Activated naive CD8-positive, alpha-beta T cell treated with anti-CD3 and anti-CD28 coated beads, Interleukin-2, amount 10 ng/mL, durations not matched to agents 7 days and 5 days (primary cell): Measurements from ENCODE around the gene NAA40. TPM values are rescaled to one million over a fixed set of nuclear protein-coding genes. Genes with fewer than 3 reads are reported as not detected.

Experiments
- ATAC-seq: fragments of 150-1000 bp; cut with Tn5 transposase; one replicate; pipeline ENCODE4 v1.10.0; 2021; ENCODE audit warnings: low read depth, moderate library complexity
- POLR2A ChIA-PET: fragments of 350-600 bp; sonication (Branson Sonifier 250); formaldehyde crosslinking; loops from one replicate; lab custom pipeline; 2021; ENCODE audit warnings: antibody characterized with exemption; lab: Charles Lee
- DNase-seq: peaks from one replicate; pipeline ENCODE4 v3.0.0; 2021
- H3K27ac Mint-ChIP-seq: one replicate; pipeline ENCODE4 v1.8.0; 2022; ENCODE audit warnings: mild to moderate bottlenecking, mixed read lengths
- H3K27me3 Mint-ChIP-seq: one replicate; pipeline ENCODE4 v1.8.0; 2022; ENCODE audit warnings: mild to moderate bottlenecking, moderate library complexity, mixed read lengths
- H3K36me3 Mint-ChIP-seq: one replicate; pipeline ENCODE4 v1.8.0; 2021; ENCODE audit warnings: mild to moderate bottlenecking, mixed read lengths
- H3K4me1 Mint-ChIP-seq: one replicate; pipeline ENCODE4 v1.8.0; 2021; ENCODE audit warnings: mixed read lengths
- H3K4me3 Mint-ChIP-seq: one replicate; pipeline ENCODE4 v1.8.0; 2022; ENCODE audit warnings: mild to moderate bottlenecking, moderate library complexity, mixed read lengths
- H3K9me3 Mint-ChIP-seq: one replicate; pipeline ENCODE4 v1.8.0; 2021; ENCODE audit warnings: mixed read lengths
- total RNA-seq, 2 experiments: library from RNA; stranded (reverse); gene quantifications; one replicate each; pipeline ENCODE4 v1.2.3, GENCODE V29; 2021

The NAA40 gene
- total RNA-seq, 2 experiments from 2014 or later = 39.1 to 39.7 TPM

- Mint-ChIP-seq H3K36me3 (peaks cover 10% of the 10 kb centered on the region), H3K27ac (peak overlapping the region; percentile 54), H3K9me3 (no peaks in the 10 kb centered on the region), H3K4me1 (peaks cover 2% of the 10 kb centered on the region), H3K27me3 (no peaks in the 10 kb centered on the region), H3K4me3 (no peak overlapping the region)
- POLR2A ChIA-PET = interaction anchor here (0.9 to 1.3 kb wide), 2 partner anchors 17 to 71 kb away, joined by 3 read pairs; no protein-coding TSS in a partner anchor
- DNase-seq (no peak), ATAC-seq (no peak)
These were observed 31.7 kb upstream of the NAA40 start for GRCh38 chr11:63907063-63907462.

GRCh38 chr11:63907808-63908530, 30.8 kb upstream of the NAA40 start:
- H3K27me3 Mint-ChIP-seq = no peaks in the 10 kb centered on the region
- no peaks in the 10 kb centered on the region for H3K9me3 Mint-ChIP-seq
- H3K4me3 Mint-ChIP-seq = no peak overlapping the region
- peaks cover 2% of the 10 kb centered on the region for H3K4me1 Mint-ChIP-seq
- peaks cover 10% of the 10 kb centered on the region for H3K36me3 Mint-ChIP-seq
- POLR2A ChIA-PET = interaction anchor here (0.5 to 1.3 kb wide), 2 partner anchors 72 to 403 kb away, joined by 3 to 4 read pairs; no protein-coding TSS in a partner anchor
- DNase-seq = no peak
- H3K27ac Mint-ChIP-seq = no peak overlapping the region
- no peak for ATAC-seq

DNA sequence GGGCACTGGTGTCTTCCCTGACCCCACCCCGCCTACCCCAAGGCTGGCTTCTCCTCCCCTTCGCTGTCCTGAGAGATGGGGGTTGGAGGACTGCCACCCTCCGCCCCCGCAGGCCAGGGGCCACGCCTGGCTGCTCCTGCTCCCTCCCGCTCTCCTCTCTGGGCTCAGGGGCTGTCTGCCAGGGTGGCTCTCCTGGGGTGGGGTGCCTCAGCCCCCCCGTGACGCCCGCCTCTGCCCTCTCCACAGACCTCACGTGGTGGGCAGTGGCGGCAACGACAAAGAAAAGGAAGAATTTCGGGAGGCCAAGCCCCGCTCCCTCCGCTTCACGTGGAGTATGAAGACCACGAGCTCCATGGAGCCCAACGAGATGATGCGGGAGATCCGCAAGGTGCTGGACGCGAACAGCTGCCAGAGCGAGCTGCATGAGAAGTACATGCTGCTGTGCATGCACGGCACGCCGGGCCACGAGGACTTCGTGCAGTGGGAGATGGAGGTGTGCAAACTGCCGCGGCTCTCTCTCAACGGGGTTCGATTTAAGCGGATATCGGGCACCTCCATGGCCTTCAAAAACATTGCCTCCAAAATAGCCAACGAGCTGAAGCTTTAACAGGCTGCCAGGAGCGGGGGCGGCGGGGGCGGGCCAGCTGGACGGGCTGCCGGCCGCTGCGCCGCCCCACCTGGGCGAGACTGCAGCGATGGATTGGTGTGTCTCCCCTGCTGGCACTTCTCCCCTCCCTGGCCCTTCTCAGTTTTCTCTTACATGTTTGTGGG, 30.0 kb upstream of the NAA40 start:
- POLR2A ChIA-PET = no interaction called here
- DNase-seq (no peak), ATAC-seq (no peak)
- H3K27me3 Mint-ChIP-seq = no peaks in the 10 kb centered on the region
- no peak overlapping the region for H3K27ac Mint-ChIP-seq
- no peak overlapping the region for H3K4me3 Mint-ChIP-seq
- peaks cover 2% of the 10 kb centered on the region for H3K4me1 Mint-ChIP-seq
- peaks cover 6% of the 10 kb centered on the region for H3K36me3 Mint-ChIP-seq
- H3K9me3 Mint-ChIP-seq = no peaks in the 10 kb centered on the region

DNA sequence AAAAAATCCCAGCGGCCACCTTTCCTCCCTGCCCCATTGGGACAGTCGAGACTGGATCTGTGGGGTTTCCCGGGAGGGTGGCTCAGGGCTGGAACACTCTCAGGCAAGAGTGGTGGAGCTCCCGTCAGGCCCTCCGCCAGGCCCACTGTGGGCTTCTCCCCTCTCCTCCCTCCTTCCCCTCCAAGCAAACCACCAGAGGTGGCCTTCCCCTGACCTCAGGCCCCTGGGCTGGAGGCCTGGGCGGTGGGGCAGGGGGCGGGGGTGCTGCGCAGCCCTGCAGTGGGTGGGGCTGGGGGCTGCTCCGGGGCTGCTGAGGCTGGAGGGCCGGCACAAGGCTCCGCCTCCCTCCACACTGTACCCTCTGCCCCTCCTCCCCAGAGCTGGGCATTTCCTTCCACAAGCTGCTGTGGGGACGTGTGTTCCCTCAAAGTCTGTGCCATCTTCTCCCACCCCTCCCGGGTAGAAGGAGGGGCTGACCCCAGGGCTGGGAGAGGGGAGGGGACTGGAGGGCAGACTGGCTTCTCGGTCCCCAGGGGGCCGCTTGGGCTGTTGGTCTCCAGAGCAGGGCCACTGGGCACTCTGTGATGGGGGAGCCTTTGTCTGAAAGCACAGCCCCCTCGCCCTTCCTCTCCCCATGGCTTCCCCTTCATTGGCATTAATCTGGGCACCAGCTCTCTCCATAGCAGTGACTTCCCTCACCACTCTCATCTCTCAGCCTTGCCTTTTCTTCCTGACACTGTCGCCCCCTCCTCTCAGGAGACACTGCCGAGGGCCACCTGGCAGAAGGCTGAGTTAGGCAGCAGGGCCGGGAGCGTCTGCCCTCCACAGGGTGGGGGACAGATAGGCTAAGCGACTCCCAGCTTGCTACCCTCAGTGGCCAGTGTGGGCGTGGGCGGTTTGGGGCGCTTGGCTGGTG, 29.0 kb upstream of the NAA40 start:
- no peak for ATAC-seq
- peaks cover 2% of the 10 kb centered on the region for H3K4me1 Mint-ChIP-seq
- H3K36me3 Mint-ChIP-seq = peaks cover 2% of the 10 kb centered on the region
- no peak for DNase-seq
- H3K4me3 Mint-ChIP-seq = no peak overlapping the region
- H3K27ac Mint-ChIP-seq = peak overlapping the region; percentile 48
- H3K9me3 Mint-ChIP-seq = no peaks in the 10 kb centered on the region
- POLR2A ChIA-PET = no interaction called here
- H3K27me3 Mint-ChIP-seq = no peaks in the 10 kb centered on the region

GRCh38 chr11:63910675-63911074, 28.1 kb upstream of the NAA40 start:
- H3K27ac Mint-ChIP-seq = no peak overlapping the region
- ATAC-seq = no peak
- H3K9me3 Mint-ChIP-seq = no peaks in the 10 kb centered on the region
- no peak overlapping the region for H3K4me3 Mint-ChIP-seq
- DNase-seq = no peak
- peaks cover 2% of the 10 kb centered on the region for H3K36me3 Mint-ChIP-seq
- peaks cover 2% of the 10 kb centered on the region for H3K4me1 Mint-ChIP-seq
- H3K27me3 Mint-ChIP-seq = no peaks in the 10 kb centered on the region
- POLR2A ChIA-PET = no interaction called here

GRCh38 chr11:63911440-63911839, 27.4 kb upstream of the NAA40 start:
- no peaks in the 10 kb centered on the region for H3K9me3 Mint-ChIP-seq
- DNase-seq (no peak), ATAC-seq (no peak)
- peaks cover 2% of the 10 kb centered on the region for H3K36me3 Mint-ChIP-seq
- H3K27ac Mint-ChIP-seq = no peak overlapping the region
- peaks cover 2% of the 10 kb centered on the region for H3K4me1 Mint-ChIP-seq
- H3K27me3 Mint-ChIP-seq = peaks cover 2% of the 10 kb centered on the region
- H3K4me3 Mint-ChIP-seq = no peak overlapping the region
- POLR2A ChIA-PET = no interaction called here

- no peak overlapping the region for H3K27ac Mint-ChIP-seq
- no peak overlapping the region for H3K4me3 Mint-ChIP-seq
- peaks cover 1% of the 10 kb centered on the region for H3K4me1 Mint-ChIP-seq
- no peaks in the 10 kb centered on the region for H3K9me3 Mint-ChIP-seq
- peaks cover 2% of the 10 kb centered on the region for H3K27me3 Mint-ChIP-seq
- H3K36me3 Mint-ChIP-seq = peaks cover 2% of the 10 kb centered on the region
- POLR2A ChIA-PET = no interaction called here
- ATAC-seq (no peak), DNase-seq (no peak)
These were observed 26.9 kb upstream of the NAA40 start for GRCh38 chr11:63911876-63912275.

- Mint-ChIP-seq H3K4me3 (no peak overlapping the region), H3K27ac (no peak overlapping the region), H3K9me3 (no peaks in the 10 kb centered on the region), H3K36me3 (peaks cover 2% of the 10 kb centered on the region), H3K27me3 (peaks cover 4% of the 10 kb centered on the region), H3K4me1 (peaks cover 4% of the 10 kb centered on the region)
- POLR2A ChIA-PET = interaction anchor here (0.5 kb wide), 1 partner anchor 60 kb away, joined by 3 read pairs; no protein-coding TSS in a partner anchor
- no peak for DNase-seq
- ATAC-seq = no peak
These were observed 26.1 kb upstream of the NAA40 start for GRCh38 chr11:63912678-63913077.

- H3K36me3 Mint-ChIP-seq = peaks cover 2% of the 10 kb centered on the region
- no peak for DNase-seq
- H3K9me3 Mint-ChIP-seq = no peaks in the 10 kb centered on the region
- POLR2A ChIA-PET = interaction anchor here (0.8 to 1.1 kb wide), 2 partner anchors 22 to 76 kb away, joined by 3 to 7 read pairs; no protein-coding TSS in a partner anchor
- H3K27ac Mint-ChIP-seq = no peak overlapping the region
- H3K4me1 Mint-ChIP-seq = peaks cover 8% of the 10 kb centered on the region
- no peak overlapping the region for H3K4me3 Mint-ChIP-seq
- no peak for ATAC-seq
- peaks cover 5% of the 10 kb centered on the region for H3K27me3 Mint-ChIP-seq
These were observed 24.7 kb upstream of the NAA40 start for GRCh38 chr11:63913866-63914830.

- no peaks in the 10 kb centered on the region for H3K9me3 Mint-ChIP-seq
- H3K27me3 Mint-ChIP-seq = peaks cover 5% of the 10 kb centered on the region
- H3K27ac Mint-ChIP-seq = peak overlapping the region; percentile 46
- peaks cover 8% of the 10 kb centered on the region for H3K4me1 Mint-ChIP-seq
- POLR2A ChIA-PET = interaction anchor here (0.8 to 1.1 kb wide), 2 partner anchors 23 to 77 kb away, joined by 3 to 7 read pairs; no protein-coding TSS in a partner anchor
- DNase-seq (no peak), ATAC-seq (no peak)
- H3K4me3 Mint-ChIP-seq = no peak overlapping the region
- H3K36me3 Mint-ChIP-seq = peaks cover 2% of the 10 kb centered on the region
These were observed 23.7 kb upstream of the NAA40 start for GRCh38 chr11:63914896-63915691.

DNA sequence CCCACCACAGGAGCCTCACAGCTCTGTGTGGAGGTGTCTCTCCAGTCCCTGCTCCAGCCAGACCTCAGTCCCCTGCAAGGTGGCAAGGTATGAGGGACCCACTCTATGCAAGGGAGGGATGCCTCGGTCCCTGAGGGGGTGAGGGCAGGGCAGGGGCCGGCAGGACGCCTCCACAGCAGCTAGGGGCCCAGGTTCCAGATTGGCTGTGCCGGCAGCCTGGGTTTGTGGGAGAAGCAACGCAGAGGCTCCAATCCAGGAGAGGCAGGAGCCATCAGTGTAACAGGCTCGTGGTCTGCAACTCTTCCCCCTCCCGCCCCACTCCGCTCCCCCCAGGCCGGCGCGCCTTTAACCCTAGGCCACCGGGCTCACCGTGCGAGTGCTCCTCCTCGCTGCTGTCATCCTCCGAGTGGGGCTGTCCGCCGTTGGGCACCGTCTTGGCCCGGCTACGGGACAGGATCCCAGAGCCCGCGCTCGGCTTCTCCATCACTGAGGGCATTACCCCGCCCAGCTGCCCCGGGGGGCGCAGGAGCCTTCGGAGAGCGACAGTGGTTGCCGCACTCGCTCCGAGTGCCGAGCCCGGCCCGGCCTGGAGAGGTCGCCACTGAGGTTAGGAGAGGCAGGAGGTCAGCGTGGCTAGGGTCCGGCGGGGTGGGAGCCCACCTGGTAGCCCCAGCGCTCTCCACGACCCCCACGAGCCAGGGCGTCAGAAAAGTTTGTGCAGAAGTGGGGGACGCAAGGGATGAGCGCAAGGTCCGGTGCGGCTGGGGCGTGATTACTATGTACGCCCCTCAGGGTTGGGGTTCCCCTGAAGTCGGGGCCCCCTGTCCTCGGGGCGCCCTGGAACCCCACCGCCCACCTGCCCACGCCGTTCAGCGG, 22.6 kb upstream of the NAA40 start:
- Mint-ChIP-seq H3K27me3 (peaks cover 5% of the 10 kb centered on the region), H3K9me3 (no peaks in the 10 kb centered on the region), H3K4me1 (peaks cover 8% of the 10 kb centered on the region), H3K36me3 (no peaks in the 10 kb centered on the region), H3K4me3 (peak overlapping the region; percentile 85), H3K27ac (peak overlapping the region; percentile 54)
- ATAC-seq (peak; percentile 28), DNase-seq (peak; percentile 69)
- POLR2A ChIA-PET = interaction anchor here (1.4 kb wide), 1 partner anchor 24 kb away, joined by 3 read pairs; no protein-coding TSS in a partner anchor
